22Rv1 (cell line): ENCODE measurements around the gene SSTR3.

ENCODE experiments used
- H3K27ac ChIP-seq: fragments of 450-650 bp; 2 replicates; pipeline ENCODE4 v1.5.1; 2017
- ZFX ChIP-seq: fragments of 450-650 bp; IDR thresholded peaks from 2 replicates; pipeline ENCODE4 v1.6.1; 2017; ENCODE audit warnings: antibody characterized with exemption, borderline replicate concordance
- TF ChIP-seq, protein P1 (sequence below): fragments of 450-650 bp; IDR thresholded peaks from 2 replicates; pipeline ENCODE4 v1.5.1; 2017; ENCODE audit warnings: mild to moderate bottlenecking

Gene SSTR3

DNA sequence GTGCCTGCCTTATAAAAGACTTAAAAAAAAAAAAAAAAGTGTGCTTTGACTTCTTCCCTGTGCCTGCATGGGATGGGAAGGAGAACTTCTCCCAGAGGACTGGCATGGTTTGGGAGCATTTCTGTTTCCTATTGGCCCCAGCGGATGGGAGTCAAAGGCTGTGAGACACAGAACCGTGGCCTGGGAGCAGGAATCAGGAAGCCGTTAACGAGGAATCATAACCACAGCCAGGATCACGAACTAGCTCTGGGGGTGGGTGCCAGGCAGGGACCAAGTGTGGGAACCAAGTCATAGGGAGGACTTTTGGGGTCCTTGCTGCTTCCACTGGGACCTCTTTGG, 24.8 kb downstream of the SSTR3 start:
- H3K27ac ChIP-seq = no peak overlapping the region
- no peak for TF ChIP-seq ZFX

DNA sequence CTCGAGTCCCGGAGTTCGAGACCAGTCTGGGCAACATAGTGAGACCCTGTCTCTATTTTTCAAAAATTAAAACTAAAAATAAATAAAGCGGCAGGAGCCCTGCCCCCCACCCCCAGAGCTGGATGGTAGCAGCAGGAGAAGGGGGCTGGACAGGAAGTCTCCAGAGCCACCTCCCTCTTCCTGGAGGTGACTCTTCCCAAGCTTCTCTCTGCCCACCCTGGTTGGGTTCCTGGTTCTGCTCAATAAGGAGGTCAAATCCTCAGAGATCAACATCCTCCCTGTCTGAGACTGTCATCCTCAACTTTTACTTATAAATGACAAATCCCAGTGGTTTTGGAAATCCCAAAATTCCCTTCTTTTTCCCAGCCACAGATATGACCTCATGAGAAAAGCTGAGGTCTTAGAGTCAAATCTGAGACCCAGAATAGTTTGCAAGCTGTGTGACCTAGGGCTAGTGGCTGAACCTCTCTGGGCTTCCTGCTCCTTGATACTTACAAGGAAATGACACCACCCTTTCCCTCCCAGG, 25.2 kb downstream of the SSTR3 start:
- H3K27ac ChIP-seq = no peak overlapping the region
- TF ChIP-seq, protein P1, sequence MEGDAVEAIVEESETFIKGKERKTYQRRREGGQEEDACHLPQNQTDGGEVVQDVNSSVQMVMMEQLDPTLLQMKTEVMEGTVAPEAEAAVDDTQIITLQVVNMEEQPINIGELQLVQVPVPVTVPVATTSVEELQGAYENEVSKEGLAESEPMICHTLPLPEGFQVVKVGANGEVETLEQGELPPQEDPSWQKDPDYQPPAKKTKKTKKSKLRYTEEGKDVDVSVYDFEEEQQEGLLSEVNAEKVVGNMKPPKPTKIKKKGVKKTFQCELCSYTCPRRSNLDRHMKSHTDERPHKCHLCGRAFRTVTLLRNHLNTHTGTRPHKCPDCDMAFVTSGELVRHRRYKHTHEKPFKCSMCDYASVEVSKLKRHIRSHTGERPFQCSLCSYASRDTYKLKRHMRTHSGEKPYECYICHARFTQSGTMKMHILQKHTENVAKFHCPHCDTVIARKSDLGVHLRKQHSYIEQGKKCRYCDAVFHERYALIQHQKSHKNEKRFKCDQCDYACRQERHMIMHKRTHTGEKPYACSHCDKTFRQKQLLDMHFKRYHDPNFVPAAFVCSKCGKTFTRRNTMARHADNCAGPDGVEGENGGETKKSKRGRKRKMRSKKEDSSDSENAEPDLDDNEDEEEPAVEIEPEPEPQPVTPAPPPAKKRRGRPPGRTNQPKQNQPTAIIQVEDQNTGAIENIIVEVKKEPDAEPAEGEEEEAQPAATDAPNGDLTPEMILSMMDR = no peak
- no peak for TF ChIP-seq ZFX

DNA sequence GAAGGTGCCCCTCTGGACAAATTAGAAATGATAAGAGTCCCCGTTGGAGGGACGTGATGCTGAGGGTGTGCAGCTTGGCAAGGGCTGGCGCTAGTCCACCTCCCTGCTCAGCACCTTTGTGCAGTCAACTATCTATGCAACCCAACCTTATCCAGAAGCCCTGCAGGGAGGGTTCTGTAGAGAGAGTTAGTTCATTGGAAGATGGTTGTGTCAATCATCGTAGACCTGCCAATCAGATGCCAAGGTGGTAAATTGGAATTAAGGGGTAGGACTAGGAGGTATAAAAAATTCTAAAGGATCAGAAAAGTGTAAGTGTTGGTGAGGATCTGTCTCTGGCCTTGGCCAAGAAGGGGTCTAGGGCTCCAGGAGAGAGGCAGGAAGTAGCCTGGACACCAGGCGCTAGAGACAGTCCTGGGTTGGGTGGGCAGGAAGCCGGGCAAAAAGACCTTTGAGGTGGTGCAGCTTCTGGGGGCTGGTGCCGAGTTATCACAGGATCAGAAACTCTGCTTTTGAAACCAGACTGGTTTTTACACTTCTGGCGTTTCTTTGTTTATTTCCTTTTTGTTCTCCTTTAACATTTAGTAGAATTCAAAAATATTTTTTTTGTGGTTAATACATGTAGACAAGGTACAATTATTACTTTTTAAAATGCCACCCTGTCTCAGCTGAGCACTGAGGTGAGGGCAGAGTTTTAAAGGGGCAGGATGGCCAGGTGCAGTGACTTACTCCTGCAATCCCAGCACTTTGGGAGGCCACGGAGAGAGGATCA, 25.9 kb downstream of the SSTR3 start:
- H3K27ac ChIP-seq = no peak overlapping the region
- no peak for TF ChIP-seq ZFX
- TF ChIP-seq, protein P1 = no peak

DNA sequence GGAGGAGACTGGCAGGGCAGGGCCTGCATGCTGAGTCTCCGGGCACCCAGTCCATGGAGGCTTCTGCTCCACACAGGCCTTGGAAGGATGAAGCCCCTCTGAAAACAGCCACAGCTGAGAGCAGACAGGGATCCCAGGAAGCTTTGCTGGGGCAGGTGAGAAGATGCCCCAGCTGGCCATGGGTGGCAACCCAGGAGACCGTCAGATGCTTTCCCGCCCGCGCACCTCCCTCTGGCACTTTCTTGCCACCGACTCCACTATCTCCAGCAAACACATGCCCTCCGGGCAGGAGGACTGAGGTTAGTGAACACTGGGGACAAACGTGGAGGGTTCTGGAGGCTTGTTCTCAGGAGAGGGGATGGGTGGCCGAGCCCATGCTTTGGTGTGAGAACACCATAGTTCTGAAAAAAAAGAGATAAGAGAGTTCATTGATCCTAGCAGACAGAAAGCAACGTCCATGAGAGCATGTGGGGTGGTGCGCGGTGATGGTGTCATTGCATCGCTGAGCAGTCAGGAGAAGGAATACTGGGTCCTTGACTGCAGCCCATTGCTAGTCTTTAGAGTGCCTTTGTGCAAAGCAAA, 26.5 kb downstream of the SSTR3 start:
- no peak overlapping the region for H3K27ac ChIP-seq
- TF ChIP-seq ZFX = no peak
- TF ChIP-seq, protein P1 = no peak

DNA sequence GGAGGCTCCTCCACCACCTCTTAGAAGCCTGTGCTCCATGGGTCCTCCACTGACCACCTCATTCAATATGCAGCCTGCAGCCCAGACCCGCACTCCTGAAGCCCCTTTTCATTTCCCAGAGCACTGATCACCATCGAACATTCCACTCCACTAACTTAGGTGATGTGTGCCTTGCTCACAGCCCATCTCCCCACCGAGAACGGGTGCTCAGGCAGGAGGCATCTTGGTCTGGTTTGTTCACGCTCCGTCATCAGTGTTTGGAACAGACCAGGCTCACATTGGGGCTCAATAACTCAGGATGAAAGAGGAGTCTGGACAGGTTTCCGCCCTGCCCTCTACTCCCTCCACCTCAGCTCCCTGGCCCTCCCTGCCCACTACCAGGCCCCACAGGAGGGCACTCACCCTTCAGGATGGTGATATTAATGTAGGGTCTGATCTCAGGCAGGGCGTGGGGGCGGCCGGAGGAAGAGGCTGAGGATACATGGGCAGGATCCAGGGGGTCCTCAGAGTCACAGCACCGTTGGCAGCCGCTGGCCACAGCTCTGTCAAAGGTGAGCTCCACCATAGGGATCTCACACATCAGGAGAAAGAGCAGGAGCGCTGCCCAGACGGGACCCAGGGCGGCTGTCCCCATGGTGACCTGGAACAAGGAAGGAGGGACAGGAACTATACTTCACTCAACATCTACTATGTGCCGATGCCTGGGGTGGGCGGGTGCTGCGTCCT, 27.3 kb downstream of the SSTR3 start:
- no peak overlapping the region for H3K27ac ChIP-seq
- TF ChIP-seq ZFX = no peak
- TF ChIP-seq, protein P1 = no peak

GRCh38 chr22:37184380-37184755, 27.9 kb downstream of the SSTR3 start:
- TF ChIP-seq, protein P1 = no peak
- TF ChIP-seq ZFX = no peak
- no peak overlapping the region for H3K27ac ChIP-seq

GRCh38 chr22:37183432-37184379, 28.6 kb downstream of the SSTR3 start:
- no peak overlapping the region for H3K27ac ChIP-seq
- no peak for TF ChIP-seq ZFX
